WI38 (cell line): Measurements from ENCODE around the gene GSS.
A peak's percentile ranks its signal among the peaks of the same experiment; 100 is the strongest.

Experiments
- H3K4me3 ChIP-seq: 2 replicates; pipeline ENCODE4 v1.5.1; 2011; ENCODE audit warnings: low read depth, mild to moderate bottlenecking, control low read depth, low read length
- CTCF ChIP-seq: IDR thresholded peaks from 2 replicates; pipeline ENCODE4 v1.5.1; 2012; ENCODE audit warnings: low read depth, mild to moderate bottlenecking, control low read depth, low read length

GSS gene

DNA sequence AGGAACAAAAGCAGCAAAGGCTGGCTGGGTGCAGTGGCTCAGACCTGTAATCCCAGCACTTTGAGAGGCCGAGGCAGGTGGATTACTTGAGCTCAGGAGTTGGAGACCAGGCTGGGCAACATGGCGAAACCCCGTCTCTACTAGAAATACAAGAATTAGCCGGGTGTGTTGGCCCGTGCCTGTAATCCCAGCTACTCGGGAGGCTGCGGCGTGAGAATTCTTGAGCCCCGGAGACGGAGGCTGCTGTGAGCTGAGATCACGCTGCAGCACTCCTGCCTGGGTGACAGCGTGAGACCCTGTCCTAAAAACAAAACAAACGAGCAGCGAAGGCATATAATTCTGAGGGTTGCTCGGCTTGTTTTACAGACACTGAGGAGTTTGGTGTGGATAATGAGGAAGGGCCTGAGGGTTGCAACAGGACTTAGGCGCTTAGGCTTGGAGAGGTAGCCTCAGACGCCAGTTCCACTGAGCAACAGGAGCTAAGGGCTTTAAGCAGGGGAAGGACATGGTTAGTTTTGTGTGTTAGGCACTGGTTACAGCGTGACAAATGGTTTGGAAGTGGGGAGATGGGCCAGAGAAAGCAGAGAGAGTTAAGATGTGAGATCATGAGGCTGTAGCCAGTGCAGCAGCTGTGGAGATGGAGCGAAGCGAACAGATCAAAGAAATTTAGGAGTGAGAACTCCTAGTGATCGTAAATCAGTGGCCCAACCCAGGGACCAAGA, 1.3 kb upstream of the GSS start:
- no peak for TF ChIP-seq CTCF
- H3K4me3 ChIP-seq = no peak overlapping the region

DNA sequence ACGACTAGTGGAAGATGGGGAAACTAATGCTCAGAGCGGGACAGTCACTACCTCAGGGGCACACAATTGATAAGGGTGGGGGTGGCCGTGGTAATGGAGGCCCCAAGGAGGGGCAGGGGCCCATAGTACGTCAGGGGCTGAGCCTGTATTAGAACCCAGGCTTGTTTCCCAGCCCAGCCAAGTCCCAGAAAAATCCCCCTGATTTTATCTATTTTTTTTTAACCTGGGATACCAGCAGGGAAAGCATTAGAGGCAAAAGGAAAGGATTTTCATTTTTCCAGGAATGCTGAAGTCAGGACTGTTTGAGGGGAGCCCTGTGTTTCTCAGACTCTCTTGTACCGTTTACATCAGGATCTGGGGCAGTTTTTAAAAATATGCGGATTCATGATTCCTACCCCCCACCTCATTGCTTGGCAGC, 444 bp upstream of the GSS start:
- TF ChIP-seq CTCF = no peak
- peak overlapping the region; percentile 72 for H3K4me3 ChIP-seq

DNA sequence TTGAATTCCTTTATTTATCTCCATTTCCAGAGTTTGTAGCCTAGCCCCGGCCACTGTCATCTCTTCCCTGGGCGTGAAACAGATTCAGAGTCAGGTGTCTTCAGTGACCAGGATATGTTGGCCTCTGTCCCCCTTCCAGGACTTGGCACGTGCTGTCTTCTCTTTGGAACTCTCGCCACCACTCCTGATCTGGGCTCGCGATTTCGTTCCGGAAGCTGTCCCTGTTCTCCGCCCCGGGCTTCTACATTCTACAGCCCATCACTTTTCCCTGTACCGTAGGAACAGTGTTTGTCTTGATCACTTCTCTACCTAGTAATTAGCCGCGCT, 739 bp downstream of the GSS start:
- H3K4me3 ChIP-seq = peak overlapping the region; percentile 72
- TF ChIP-seq CTCF = no peak

- H3K4me3 ChIP-seq = no peak overlapping the region
- TF ChIP-seq CTCF = no peak
These were observed 1.6 kb downstream of the GSS start for GRCh38 chr20:34953960-34954359.

GRCh38 chr20:34952671-34953070, 2.9 kb downstream of the GSS start:
- H3K4me3 ChIP-seq = no peak overlapping the region
- TF ChIP-seq CTCF = no peak

GRCh38 chr20:34951652-34952051, 4.0 kb downstream of the GSS start:
- no peak overlapping the region for H3K4me3 ChIP-seq
- no peak for TF ChIP-seq CTCF

DNA sequence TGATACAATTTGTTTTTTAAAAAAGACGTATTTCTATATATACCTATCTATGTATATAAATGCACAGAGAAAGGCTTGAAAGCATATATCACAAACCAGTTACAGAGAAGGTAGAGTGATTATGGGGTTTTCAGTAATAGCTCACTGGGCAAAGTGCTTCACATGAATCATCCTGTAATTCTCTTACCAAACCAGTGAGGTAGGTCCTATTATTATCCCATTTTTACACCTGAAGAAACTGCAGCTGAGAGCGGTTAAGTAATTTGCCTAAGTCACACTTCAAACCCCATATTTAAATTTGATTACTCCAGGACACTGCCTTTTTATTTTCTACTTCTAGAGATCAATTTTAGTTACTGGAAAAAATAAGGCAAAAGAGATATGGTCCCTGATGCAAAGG, 4.4 kb downstream of the GSS start:
- TF ChIP-seq CTCF = no peak
- H3K4me3 ChIP-seq = no peak overlapping the region
